Measurements from ENCODE around the gene ABCB9. TPM values are rescaled to one million over a fixed set of nuclear protein-coding genes. Genes with fewer than 3 reads are reported as not detected.

Gene ABCB9
- total RNA-seq, 1 donor from 2014 or later: 8.8 TPM

DNA sequence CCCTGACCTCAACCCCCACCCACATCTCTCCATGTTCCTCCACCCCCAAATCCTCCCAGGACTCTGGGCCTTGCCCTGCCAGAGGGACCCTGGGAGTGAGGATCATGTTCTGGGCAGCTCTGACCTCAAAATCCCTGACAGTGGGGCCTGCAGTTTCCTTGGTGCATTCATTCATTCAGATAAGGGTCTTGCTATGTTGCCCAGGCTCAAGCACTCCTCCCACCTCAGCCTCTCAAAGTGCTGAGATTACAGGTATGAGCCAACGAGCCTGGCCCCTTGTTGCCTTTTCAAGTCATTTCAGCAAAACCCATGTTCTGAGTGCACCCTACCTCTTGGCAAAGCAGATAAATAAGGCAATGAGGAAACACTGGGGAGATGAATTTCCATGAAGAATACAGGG lies 43.8 kb upstream of the ABCB9 start:
- TF ChIP-seq, protein P1, sequence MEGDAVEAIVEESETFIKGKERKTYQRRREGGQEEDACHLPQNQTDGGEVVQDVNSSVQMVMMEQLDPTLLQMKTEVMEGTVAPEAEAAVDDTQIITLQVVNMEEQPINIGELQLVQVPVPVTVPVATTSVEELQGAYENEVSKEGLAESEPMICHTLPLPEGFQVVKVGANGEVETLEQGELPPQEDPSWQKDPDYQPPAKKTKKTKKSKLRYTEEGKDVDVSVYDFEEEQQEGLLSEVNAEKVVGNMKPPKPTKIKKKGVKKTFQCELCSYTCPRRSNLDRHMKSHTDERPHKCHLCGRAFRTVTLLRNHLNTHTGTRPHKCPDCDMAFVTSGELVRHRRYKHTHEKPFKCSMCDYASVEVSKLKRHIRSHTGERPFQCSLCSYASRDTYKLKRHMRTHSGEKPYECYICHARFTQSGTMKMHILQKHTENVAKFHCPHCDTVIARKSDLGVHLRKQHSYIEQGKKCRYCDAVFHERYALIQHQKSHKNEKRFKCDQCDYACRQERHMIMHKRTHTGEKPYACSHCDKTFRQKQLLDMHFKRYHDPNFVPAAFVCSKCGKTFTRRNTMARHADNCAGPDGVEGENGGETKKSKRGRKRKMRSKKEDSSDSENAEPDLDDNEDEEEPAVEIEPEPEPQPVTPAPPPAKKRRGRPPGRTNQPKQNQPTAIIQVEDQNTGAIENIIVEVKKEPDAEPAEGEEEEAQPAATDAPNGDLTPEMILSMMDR (IDR thresholded peaks at IDR 0.05; ENCODE audit: partially characterized antibody, unreplicated experiment): no peak
- H3K4me1 Mint-ChIP-seq (ENCODE audit: low read depth, unreplicated experiment): peaks cover 13% of the 10 kb centered on the region
- peaks cover 2% of the 10 kb centered on the region for H3K9me3 Mint-ChIP-seq (ENCODE audit: unreplicated experiment)
- DNase-seq: no peak
- H3K27ac Mint-ChIP-seq (ENCODE audit: unreplicated experiment): no peak overlapping the region
- H3K36me3 Mint-ChIP-seq (ENCODE audit: unreplicated experiment): no peaks in the 10 kb centered on the region
- no peak overlapping the region for H3K4me3 Mint-ChIP-seq (ENCODE audit: unreplicated experiment)
- peaks cover 7% of the 10 kb centered on the region for H3K27me3 Mint-ChIP-seq (ENCODE audit: unreplicated experiment)

DNA sequence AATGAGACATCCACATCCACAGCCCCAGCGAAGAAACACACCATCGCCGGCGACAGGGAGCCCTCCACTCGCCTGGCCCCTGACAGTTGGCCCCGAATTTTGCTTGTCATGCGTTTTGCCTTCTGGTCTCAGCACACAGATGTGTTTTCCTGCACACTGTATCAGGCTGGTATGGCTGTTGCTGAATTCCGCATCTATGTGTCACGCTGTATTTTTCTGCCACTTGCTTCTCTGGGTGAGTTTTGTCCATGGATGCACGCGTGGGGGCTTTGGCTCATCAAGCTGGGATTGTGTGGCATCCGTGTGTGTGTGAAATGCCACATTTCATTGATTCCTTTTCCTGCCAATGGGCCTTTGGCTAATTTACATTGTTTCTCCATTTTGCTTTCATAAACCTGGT lies 40.7 kb upstream of the ABCB9 start:
- no peaks in the 10 kb centered on the region for H3K9me3 Mint-ChIP-seq (ENCODE audit: unreplicated experiment)
- peaks cover 6% of the 10 kb centered on the region for H3K27me3 Mint-ChIP-seq (ENCODE audit: unreplicated experiment)
- H3K4me3 Mint-ChIP-seq (ENCODE audit: unreplicated experiment): no peak overlapping the region
- peaks cover 13% of the 10 kb centered on the region for H3K4me1 Mint-ChIP-seq (ENCODE audit: low read depth, unreplicated experiment)
- no peaks in the 10 kb centered on the region for H3K36me3 Mint-ChIP-seq (ENCODE audit: unreplicated experiment)
- TF ChIP-seq, protein P1 (IDR thresholded peaks at IDR 0.05; ENCODE audit: partially characterized antibody, unreplicated experiment): no peak
- DNase-seq: no peak
- H3K27ac Mint-ChIP-seq (ENCODE audit: unreplicated experiment): no peak overlapping the region

- H3K27ac Mint-ChIP-seq (ENCODE audit: unreplicated experiment): no peak overlapping the region
Measured at GRCh38 chr12:123005081-123005626, 38.9 kb upstream of the ABCB9 start.

DNA sequence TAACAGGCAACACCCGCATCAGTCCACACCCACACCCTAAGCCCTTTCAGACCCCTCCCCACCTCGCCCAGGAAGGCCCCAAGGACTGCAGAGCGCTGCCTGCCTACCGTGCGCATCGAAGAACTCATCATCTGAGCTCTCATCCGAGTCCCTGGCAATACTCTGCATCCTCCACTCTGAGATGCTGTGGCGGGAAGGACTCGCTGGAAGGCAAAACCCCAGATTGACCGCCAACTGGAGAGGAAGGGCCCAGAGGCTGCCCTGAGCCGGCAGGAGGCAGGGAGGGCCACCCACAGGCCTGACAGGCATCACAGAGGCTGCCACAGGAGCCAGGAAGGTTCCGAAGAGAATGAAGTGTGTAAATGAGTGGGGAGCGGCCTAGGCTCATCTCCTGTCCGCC lies 38.0 kb upstream of the ABCB9 start:
- H3K9me3 Mint-ChIP-seq (ENCODE audit: unreplicated experiment): no peaks in the 10 kb centered on the region
- H3K27ac Mint-ChIP-seq (ENCODE audit: unreplicated experiment): peak overlapping the region; percentile 28
- H3K36me3 Mint-ChIP-seq (ENCODE audit: unreplicated experiment): no peaks in the 10 kb centered on the region
- DNase-seq: no peak
- H3K4me1 Mint-ChIP-seq (ENCODE audit: low read depth, unreplicated experiment): peaks cover 11% of the 10 kb centered on the region
- peaks cover 1% of the 10 kb centered on the region for H3K27me3 Mint-ChIP-seq (ENCODE audit: unreplicated experiment)
- TF ChIP-seq, protein P1 (IDR thresholded peaks at IDR 0.05; ENCODE audit: partially characterized antibody, unreplicated experiment): no peak
- no peak overlapping the region for H3K4me3 Mint-ChIP-seq (ENCODE audit: unreplicated experiment)

More at GRCh38 chr12:123005081-123005626, 38.9 kb upstream of the ABCB9 start:
- TF ChIP-seq, protein P1 (IDR thresholded peaks at IDR 0.05; ENCODE audit: partially characterized antibody, unreplicated experiment): no peak
- H3K4me1 Mint-ChIP-seq (ENCODE audit: low read depth, unreplicated experiment): peaks cover 11% of the 10 kb centered on the region
- H3K27me3 Mint-ChIP-seq (ENCODE audit: unreplicated experiment): peaks cover 2% of the 10 kb centered on the region
- DNase-seq: no peak
- H3K36me3 Mint-ChIP-seq (ENCODE audit: unreplicated experiment): no peaks in the 10 kb centered on the region
- H3K9me3 Mint-ChIP-seq (ENCODE audit: unreplicated experiment): no peaks in the 10 kb centered on the region
- no peak overlapping the region for H3K4me3 Mint-ChIP-seq (ENCODE audit: unreplicated experiment)

DNA sequence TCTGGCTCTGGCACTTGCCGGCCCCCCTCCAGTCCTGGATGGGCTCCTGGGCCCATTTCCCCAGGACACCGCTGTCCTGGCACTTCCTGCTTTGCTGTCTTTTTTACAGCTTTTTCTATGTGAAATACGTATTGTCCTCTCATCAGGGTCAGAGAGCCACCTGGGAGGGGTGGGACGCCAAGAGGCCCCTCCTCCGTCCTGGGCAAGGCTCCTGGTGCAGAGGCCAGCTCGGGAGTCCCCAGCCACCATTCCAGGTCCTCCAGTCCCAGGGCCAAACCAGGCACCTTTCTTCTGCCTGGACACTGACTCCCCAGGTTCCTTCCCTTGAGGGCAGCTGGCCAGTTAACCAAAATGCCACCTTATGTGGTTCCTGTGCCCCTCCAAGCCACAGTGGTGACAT lies 37.0 kb upstream of the ABCB9 start:
- TF ChIP-seq, protein P1 (IDR thresholded peaks at IDR 0.05; ENCODE audit: partially characterized antibody, unreplicated experiment): no peak
- Mint-ChIP-seq H3K27me3 (ENCODE audit: unreplicated experiment) (peaks cover 1% of the 10 kb centered on the region), H3K27ac (ENCODE audit: unreplicated experiment) (no peak overlapping the region), H3K4me1 (ENCODE audit: low read depth, unreplicated experiment) (peaks cover 11% of the 10 kb centered on the region), H3K36me3 (ENCODE audit: unreplicated experiment) (no peaks in the 10 kb centered on the region), H3K9me3 (ENCODE audit: unreplicated experiment) (no peaks in the 10 kb centered on the region), H3K4me3 (ENCODE audit: unreplicated experiment) (no peak overlapping the region)
- DNase-seq: no peak

All from glutamatergic neuron (in vitro differentiated cells).